Neural cell (in vitro differentiated cells): ENCODE data around the gene KLHDC2. TPM values are rescaled to one million over a fixed set of nuclear protein-coding genes. Genes with fewer than 3 reads are reported as not detected.

ENCODE experiments used
- H2AFZ ChIP-seq: fragments of 200-600, 300-800 bp; sonication (generic), shearing (Covaris generic); 2 replicates; pipeline ENCODE4 v1.6.0; 2014; ENCODE audit warnings: low read depth, mild to moderate bottlenecking, antibody characterized with exemption, low read length, moderate library complexity
- H3F3A ChIP-seq: fragments of 200-600 bp; shearing (Covaris generic); 2 replicates; pipeline ENCODE4 v1.6.1; 2016; ENCODE audit warnings: mild to moderate bottlenecking, moderate library complexity, mixed read lengths, antibody characterized with exemption, low read length; ENCODE audit not compliant: insufficient read depth, poor library complexity, severe bottlenecking
- H3K27ac ChIP-seq: fragments of 200-600, 300-800 bp; sonication (generic), shearing (Covaris generic); 2 replicates; pipeline ENCODE4 v1.5.1; 2014; ENCODE audit warnings: mild to moderate bottlenecking, low read length, moderate library complexity
- H3K27me3 ChIP-seq: fragments of 300-800, 200-600 bp; sonication (generic), shearing (Covaris generic); 2 replicates; pipeline ENCODE4 v1.6.0; 2014; ENCODE audit warnings: mild to moderate bottlenecking, low read depth, low read length, moderate library complexity; ENCODE audit not compliant: insufficient read depth
- H3K36me3 ChIP-seq: fragments of 300-800, 200-600 bp; sonication (generic), shearing (Covaris generic); 2 replicates; pipeline ENCODE4 v1.5.1; 2014; ENCODE audit warnings: mild to moderate bottlenecking, antibody characterized with exemption, low read length, moderate library complexity; ENCODE audit not compliant: insufficient read depth
- H3K4me2 ChIP-seq: fragments of 300-800, 200-600 bp; sonication (generic), shearing (Covaris generic); 2 replicates; pipeline ENCODE4 v1.6.0; 2014; ENCODE audit warnings: mild to moderate bottlenecking, low read length
- H3K4me3 ChIP-seq: fragments of 300-800, 200-600 bp; sonication (generic), shearing (Covaris generic); 2 replicates; pipeline ENCODE4 v1.5.1; 2014; ENCODE audit warnings: mild to moderate bottlenecking, low read length, moderate library complexity
- H3K79me2 ChIP-seq: fragments of 200-600 bp; shearing (Covaris generic); replicated peaks from 2 replicates; pipeline ENCODE4 v1.6.0; 2014; ENCODE audit warnings: mild to moderate bottlenecking, low read length, moderate library complexity; ENCODE audit not compliant: insufficient read depth
- H3K9ac ChIP-seq: fragments of 300-800, 200-600 bp; sonication (generic), shearing (Covaris generic); 2 replicates; pipeline ENCODE4 v1.6.1; 2016; ENCODE audit warnings: mild to moderate bottlenecking, low read length, mixed read lengths
- H3K9me2 ChIP-seq: fragments of 200-600 bp; shearing (Covaris generic); 2 replicates; pipeline ENCODE4 v1.6.1; 2016; ENCODE audit warnings: mild to moderate bottlenecking, low read length, mixed read lengths; ENCODE audit not compliant: insufficient read depth
- H3K9me3 ChIP-seq: fragments of 200-600, 300-800 bp; sonication (generic), shearing (Covaris generic); 2 replicates; pipeline ENCODE4 v1.6.1; 2016; ENCODE audit warnings: mild to moderate bottlenecking, mixed run types, low read length, moderate library complexity, mixed read lengths
- H4K20me1 ChIP-seq: fragments of 200-600 bp; shearing (Covaris generic); 2 replicates; pipeline ENCODE4 v1.6.1; 2016; ENCODE audit warnings: mild to moderate bottlenecking, mixed run types; ENCODE audit not compliant: insufficient read depth
- CTCF ChIP-seq: fragments of 450-650 bp; IDR thresholded peaks from 2 replicates; pipeline ENCODE4 v1.5.1; 2014; ENCODE audit warnings: antibody characterized with exemption, mild to moderate bottlenecking, moderate library complexity; ENCODE audit not compliant: poor library complexity, severe bottlenecking
- EP300 ChIP-seq: fragments of 450-650 bp; conservative IDR thresholded peaks from 2 replicates; pipeline ENCODE4 v1.6.1; 2014; ENCODE audit warnings: antibody characterized with exemption, mild to moderate bottlenecking, moderate library complexity; ENCODE audit not compliant: poor library complexity, severe bottlenecking
- EZH2 ChIP-seq: fragments of 200-600, 300-800 bp; shearing (Covaris generic), sonication (generic); IDR thresholded peaks from 2 replicates; pipeline ENCODE4 v1.6.1; 2014; ENCODE audit warnings: antibody characterized with exemption, low read length, borderline replicate concordance, mild to moderate bottlenecking; ENCODE audit not compliant: insufficient read depth, poor library complexity, severe bottlenecking
- MXI1 ChIP-seq: fragments of 450-650 bp; conservative IDR thresholded peaks from 2 replicates; pipeline ENCODE4 v1.6.1; 2014; ENCODE audit warnings: antibody characterized with exemption, mild to moderate bottlenecking; ENCODE audit not compliant: poor library complexity, severe bottlenecking
- POLR2AphosphoS5 ChIP-seq: IDR thresholded peaks from 2 replicates; pipeline ENCODE4 v1.6.1; 2012
- RAD21 ChIP-seq: fragments of 450-650 bp; conservative IDR thresholded peaks from 2 replicates; pipeline ENCODE4 v1.6.1; 2014; ENCODE audit warnings: antibody characterized with exemption, mild to moderate bottlenecking, moderate library complexity
- REST ChIP-seq: IDR thresholded peaks from 2 replicates; pipeline ENCODE4 v1.6.1; 2012; ENCODE audit warnings: borderline replicate concordance
- SMC3 ChIP-seq: fragments of 450-650 bp; conservative IDR thresholded peaks from 2 replicates; pipeline ENCODE4 v1.6.1; 2014; ENCODE audit warnings: antibody characterized with exemption, mild to moderate bottlenecking, moderate library complexity; ENCODE audit not compliant: poor library complexity
- TAF1 ChIP-seq: IDR thresholded peaks from 2 replicates; pipeline ENCODE4 v1.6.1; 2012; ENCODE audit warnings: low read depth
- polyA plus RNA-seq: library from polyadenylated mRNA; depleted of rRNA; stranded (reverse); fragments of >200 nt; gene quantifications from 2 replicates; pipeline ENCODE4 v1.2.3, GENCODE V29; 2014

The KLHDC2 gene
- polyA plus RNA-seq, 1 donor from 2014 or later: 290 TPM

GRCh38 chr14:49754570-49755097 lies 13.3 kb upstream of the KLHDC2 start:
- Histone ChIP-seq H3K79me2 (no peaks in the 10 kb centered on the region), H3K4me3 (no peak overlapping the region), H3K36me3 (no peaks in the 10 kb centered on the region), H3K9me2 (no peaks in the 10 kb centered on the region), H3K27ac (no peak overlapping the region), H3K9ac (no peak overlapping the region), H3K9me3 (no peaks in the 10 kb centered on the region), H3K27me3 (no peaks in the 10 kb centered on the region), H4K20me1 (no peaks in the 10 kb centered on the region), H2AFZ (no peak overlapping the region), H3K4me2 (no peak overlapping the region), H3F3A (no peaks in the 10 kb centered on the region)
- TF ChIP-seq RAD21: no peak
- no peak for TF ChIP-seq SMC3
- no peak for TF ChIP-seq TAF1
- TF ChIP-seq POLR2AphosphoS5: no peak
- no peak for TF ChIP-seq MXI1
- TF ChIP-seq EP300: no peak
- TF ChIP-seq EZH2: no peak
- no peak for TF ChIP-seq CTCF
- no peak for TF ChIP-seq REST

- no peaks in the 10 kb centered on the region for H3K27me3 ChIP-seq
- no peaks in the 10 kb centered on the region for H3K9me2 ChIP-seq
- H3K79me2 ChIP-seq: no peaks in the 10 kb centered on the region
- no peaks in the 10 kb centered on the region for H3F3A ChIP-seq
- no peaks in the 10 kb centered on the region for H3K9me3 ChIP-seq
- H3K36me3 ChIP-seq: no peaks in the 10 kb centered on the region
- no peak overlapping the region for H3K4me3 ChIP-seq
- no peak overlapping the region for H3K4me2 ChIP-seq
- no peaks in the 10 kb centered on the region for H4K20me1 ChIP-seq
- no peak for TF ChIP-seq REST
- TF ChIP-seq MXI1: no peak
- TF ChIP-seq EZH2: no peak
- no peak for TF ChIP-seq POLR2AphosphoS5
- no peak for TF ChIP-seq CTCF
- no peak for TF ChIP-seq SMC3
- no peak for TF ChIP-seq EP300
- no peak for TF ChIP-seq TAF1
- no peak for TF ChIP-seq RAD21
- H3K9ac ChIP-seq: no peak overlapping the region
- no peak overlapping the region for H2AFZ ChIP-seq
- no peak overlapping the region for H3K27ac ChIP-seq
These were observed 12.6 kb upstream of the KLHDC2 start for GRCh38 chr14:49755378-49755777.
